Heart right ventricle (tissue), 16 donors: Measurements from ENCODE around the gene ZFP64. TPM values are rescaled to one million over a fixed set of nuclear protein-coding genes. Genes with fewer than 3 reads are reported as not detected.

Source experiments
- ATAC-seq, 8 donors: fragments of 200-7000 bp; cut with Tn5 transposase; one replicate each; pipeline ENCODE4 v1.9.1; 2020; ENCODE audit warnings: mild to moderate bottlenecking in 8 of 8, moderate library complexity in 8 of 8, moderate number of reproducible peaks in 1 of 8
- DNase-seq, 2 donors: peaks; one replicate each; pipeline ENCODE4 v3.0.0-alpha.2; 2020
- H3K27ac ChIP-seq, 10 donors: fragments of 200-600 bp; sonication (generic) in 2 of 10; one replicate each; pipeline versions ENCODE4 v1.5.0 to v1.8.0; 2020 to 2022; ENCODE audit warnings: mild to moderate bottlenecking in 3 of 10
- H3K27me3 ChIP-seq, 7 donors: fragments of 200-600 bp; one replicate each; pipeline ENCODE4 v1.8.0; 2021 to 2022; ENCODE audit warnings: mild to moderate bottlenecking in 2 of 7
- H3K36me3 ChIP-seq, 9 donors: fragments of 200-600 bp; sonication (generic) in 1 of 9; one replicate each; pipeline versions ENCODE4 v1.5.0 to v1.8.0; 2020 to 2022; ENCODE audit warnings: mild to moderate bottlenecking in 2 of 9
- H3K4me1 ChIP-seq, 9 donors: fragments of 200-600 bp; sonication (generic) in 1 of 9; one replicate each; pipeline versions ENCODE4 v1.5.0 to v1.8.0; 2020 to 2022; ENCODE audit warnings: mild to moderate bottlenecking in 4 of 9
- H3K4me3 ChIP-seq, 10 donors: fragments of 200-600 bp; sonication (generic) in 2 of 10; one replicate each; pipeline versions ENCODE4 v1.5.0 to v1.8.0; 2020 to 2022; ENCODE audit warnings: mild to moderate bottlenecking in 7 of 10, moderate library complexity in 2 of 10
- H3K9me3 ChIP-seq, 11 donors: fragments of 200-600 bp in 10 of 11; sonication (generic) in 2 of 11; one replicate each; pipeline versions ENCODE4 v1.5.0 to v1.8.0; 2013 to 2022; ENCODE audit warnings: mild to moderate bottlenecking in 2 of 11, control low read depth in 1 of 11, moderate library complexity in 1 of 11
- WGBS, 2 donors: extraction: QIAGEN DNeasy Blood & Tissue Kit; methylation state at CpG; one replicate each; pipeline ENCODE4 v1.1.7; 2013; ENCODE audit warnings: inconsistent platforms in 1 of 2; 5-methylcytosine and 5-hydroxymethylcytosine counted together
- intact Hi-C, 10 donors: fragments of 100-400 bp; cut with DNase I; formaldehyde crosslinking; loops; one replicate each; pipeline versions ENCODE4 v1.11.1 to v1.14.2; 2022
- long read RNA-seq, 3 donors: library from polyadenylated mRNA; unstranded; transcript quantifications; one replicate each; pipeline ENCODE4 v2.0.0, GENCODE V29; 2020 to 2021
- polyA plus RNA-seq, 2 donors: library from polyadenylated mRNA; stranded (reverse); fragments of 200-250 nt; gene quantifications; one replicate each; pipeline ENCODE4 v1.2.3, GENCODE V29; 2013
- total RNA-seq, 10 donors: library from RNA; stranded (reverse); fragmentation: NEBNext Ultra II Directional in 3 of 10; extraction: Animal tissue kit (Norgen Biotek cat#: 25700) in 3 of 10; gene quantifications; one replicate each; pipeline versions ENCODE4 v1.2.1 to v1.2.4, GENCODE V29; 2021 to 2023
- TF ChIP-seq, protein P1 (sequence below), 9 donors: fragments of 200-600 bp; sonication (generic) in 2 of 9; IDR thresholded peaks; one replicate each; pipeline versions ENCODE4 v1.5.0 to v1.8.0; 2021 to 2022; ENCODE audit warnings: antibody characterized with exemption in 9 of 9, mild to moderate bottlenecking in 5 of 9, moderate library complexity in 1 of 9
- donor health status: Arrhythmogenic right ventricular cardiomyopathy.
- donor health status: ischemic (EF 13 %, LVEDD 7.1; RV severe dilation, severe dysfunction).
- donor health status: healthy with polysubstance abuse.
- donor health status: DM: no; HTN: yes; CAD: no.
- donor health status: DM: no; HTN: no; CAD: no.
- donor health status: ischemic (EF 25% LVEDD 6.9; RV normal size, moderate dysfunction).
- donor health status: ischemic (EF 25% LVEDD 5.7; RV mildly dilated, moderate dysfunction).
- donor health status: healthy.
- donor health status: DM: yes; HTN: yes; CAD: no.
- donor health status: Ischemic cardiomyopathy.
- donor health status: ischemic (EF 35%, LVEDD 5.7; RV mildly dilated, moderate dysfunction).
- donor health status: nonischemic (EF 11% LVEDD 7.7; RV severe dilation, severe dysfunction).
- donor health status: DM: yes; HTN: yes; CAD: no.
- donor health status: PGD.
- donor health status: ischemic (EF 29% LVEDD 5.4; RV normal size, mild dysfunction).
- donor health status: nonischemic (EF 23%, LVEDD 6.1; RV moderate dilation, normal function).

ZFP64 gene
- total RNA-seq (10 to 100 TPM in 2 of 10 donors, 1 to 10 TPM in 8; 6.5 to 10.6 (median 8.4) TPM), polyA plus RNA-seq (1 to 10 TPM; 2.0 to 3.6 TPM)
- long read RNA-seq, donor 1, transcript ZFP64-201 (6 exons, 3,264 nt), result major isoform, 5 of 10 reads
- long read RNA-seq, donor 1, partial matches to known transcripts, result 1 of 10 reads
- long read RNA-seq, donor 1, other reads (novel, unspliced or antisense), result 3 of 10 reads
- long read RNA-seq, donor 2, transcript ZFP64-201 (6 exons, 3,264 nt), result major isoform, 6 of 17 reads
- long read RNA-seq, donor 2, partial matches to known transcripts, result 3 of 17 reads
- long read RNA-seq, donor 2, other reads (novel, unspliced or antisense), result 6 of 17 reads
- long read RNA-seq, donor 3, partial matches to known transcripts, result 9 of 16 reads
- long read RNA-seq, donor 3, other reads (novel, unspliced or antisense), result 2 of 16 reads

DNA sequence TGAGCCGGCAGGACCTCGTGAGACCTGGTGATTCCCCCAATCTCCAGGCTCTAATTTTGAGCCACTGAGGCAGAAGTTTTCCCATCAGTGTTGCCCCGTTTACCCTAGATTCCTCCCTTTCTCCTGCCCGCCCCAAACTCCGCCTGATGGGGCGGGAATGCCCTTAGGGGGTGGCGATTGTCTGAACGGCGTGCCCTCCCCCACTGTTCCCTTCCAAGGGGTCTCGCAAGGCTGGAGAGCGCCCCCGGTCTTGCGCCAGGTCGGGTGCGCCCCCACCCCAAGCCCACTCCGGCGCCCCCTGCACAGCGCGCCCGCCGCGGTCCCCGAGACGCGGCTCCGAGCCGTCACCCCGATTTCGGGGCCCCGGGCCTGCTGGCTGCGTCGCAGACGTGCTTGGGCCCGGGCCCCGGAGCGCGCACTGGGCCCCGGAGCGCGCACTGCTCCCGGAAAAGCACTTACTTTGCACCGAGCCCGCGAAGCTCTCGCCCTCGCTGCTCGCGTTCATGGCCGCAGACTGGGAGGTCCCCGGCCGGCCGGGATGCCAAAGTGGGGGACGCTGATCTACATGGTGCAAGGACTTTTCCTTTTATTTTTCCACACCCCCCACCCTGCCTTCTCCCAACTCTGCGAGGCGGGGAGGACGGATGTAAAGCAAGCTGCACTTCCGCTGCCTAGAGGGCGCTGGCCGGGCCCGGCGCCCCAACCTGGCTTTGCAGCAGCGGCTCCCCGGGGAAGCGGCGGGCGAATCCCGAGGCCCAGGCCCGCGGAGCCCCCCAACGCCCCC is at the start of gene ZFP64:
TSS of gene ZFP64 (minus strand) at position 648 of the 784 bp plus-strand sequence. CDS start at position 505, 143 bp downstream.
- Histone ChIP-seq H3K27ac (peak within 1 kb of the TSS; percentile 86 to 96 (median 94)), H3K27me3 (no peaks in the 10 kb centered on the region), H3K4me1 (peaks cover 0 to 24% (median 16%) of the 10 kb centered on the region in 9 donors), H3K36me3 (peaks cover 0 to 8% (median 5%) of the 10 kb centered on the region in 9 donors), H3K4me3 (peak within 1 kb of the TSS; percentile 73 to 98 (median 90)), H3K9me3 (no peaks in the 10 kb centered on the region)
- peak; percentile 78 for DNase-seq
- 0 to 1% methylated on average over 70 of the region's 70 CpGs for WGBS, 2 donors
- intact Hi-C loops, result no loop called here
- TF ChIP-seq, protein P1, sequence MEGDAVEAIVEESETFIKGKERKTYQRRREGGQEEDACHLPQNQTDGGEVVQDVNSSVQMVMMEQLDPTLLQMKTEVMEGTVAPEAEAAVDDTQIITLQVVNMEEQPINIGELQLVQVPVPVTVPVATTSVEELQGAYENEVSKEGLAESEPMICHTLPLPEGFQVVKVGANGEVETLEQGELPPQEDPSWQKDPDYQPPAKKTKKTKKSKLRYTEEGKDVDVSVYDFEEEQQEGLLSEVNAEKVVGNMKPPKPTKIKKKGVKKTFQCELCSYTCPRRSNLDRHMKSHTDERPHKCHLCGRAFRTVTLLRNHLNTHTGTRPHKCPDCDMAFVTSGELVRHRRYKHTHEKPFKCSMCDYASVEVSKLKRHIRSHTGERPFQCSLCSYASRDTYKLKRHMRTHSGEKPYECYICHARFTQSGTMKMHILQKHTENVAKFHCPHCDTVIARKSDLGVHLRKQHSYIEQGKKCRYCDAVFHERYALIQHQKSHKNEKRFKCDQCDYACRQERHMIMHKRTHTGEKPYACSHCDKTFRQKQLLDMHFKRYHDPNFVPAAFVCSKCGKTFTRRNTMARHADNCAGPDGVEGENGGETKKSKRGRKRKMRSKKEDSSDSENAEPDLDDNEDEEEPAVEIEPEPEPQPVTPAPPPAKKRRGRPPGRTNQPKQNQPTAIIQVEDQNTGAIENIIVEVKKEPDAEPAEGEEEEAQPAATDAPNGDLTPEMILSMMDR (IDR thresholded peaks at IDR 0.05), result peak; percentile 17 to 75 (median 52)
- peak; percentile 91 to 96 (median 93) for ATAC-seq

GRCh38 chr20:52240802-52241201 is 49.2 kb upstream of the ZFP64 start:
- WGBS, 2 donors, result 76 to 87% methylated on average over 1 of the region's 1 CpG
- intact Hi-C loops, result loop anchor here in 5 of 10 donors (5.0 to 10.0 kb wide), 5 partner anchors 134 to 1306 kb away; no protein-coding TSS in a partner anchor

DNA sequence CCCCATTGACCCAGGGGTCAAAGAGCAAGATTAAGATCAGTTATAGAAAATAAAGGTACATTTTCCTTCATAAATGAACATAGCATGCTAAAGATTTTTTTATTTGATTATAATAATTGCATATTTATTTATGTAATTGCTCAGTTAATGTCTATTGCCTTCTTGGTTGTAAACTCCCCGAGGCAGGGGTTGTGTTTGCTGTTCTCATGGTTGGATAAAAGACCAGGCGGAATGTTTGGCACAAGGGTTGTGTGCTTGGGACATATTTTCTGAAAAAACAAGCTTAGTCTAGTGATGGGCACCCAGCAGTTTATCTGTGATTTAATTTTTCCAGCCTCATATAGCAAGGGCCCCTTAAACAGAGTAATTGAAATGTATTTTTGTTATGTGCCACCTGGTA is 47.5 kb upstream of the ZFP64 start:
- Histone ChIP-seq H3K9me3 (no peaks in the 10 kb centered on the region), H3K36me3 (no peaks in the 10 kb centered on the region), H3K27me3 (peaks cover 0 to 18% (median 4%) of the 10 kb centered on the region in 7 donors), H3K4me3 (no peak overlapping the region), H3K27ac (no peak overlapping the region), H3K4me1 (no peaks in the 10 kb centered on the region)
- no peak for DNase-seq
- no peak for ATAC-seq
- TF ChIP-seq, protein P1 (IDR thresholded peaks at IDR 0.05), result no peak
- WGBS, 2 donors, result 88 to 91% methylated on average over 2 of the region's 2 CpGs
- intact Hi-C loops, result no loop called here

More at GRCh38 chr20:52240802-52241201, 49.2 kb upstream of the ZFP64 start:
- Histone ChIP-seq H3K9me3 (no peaks in the 10 kb centered on the region), H3K27ac (no peak overlapping the region), H3K4me1 (no peaks in the 10 kb centered on the region), H3K36me3 (no peaks in the 10 kb centered on the region), H3K27me3 (peaks cover 0 to 18% (median 4%) of the 10 kb centered on the region in 7 donors), H3K4me3 (no peak overlapping the region)
- DNase-seq (no peak), ATAC-seq (no peak)
- TF ChIP-seq, protein P1 (IDR thresholded peaks at IDR 0.05), result no peak

DNA sequence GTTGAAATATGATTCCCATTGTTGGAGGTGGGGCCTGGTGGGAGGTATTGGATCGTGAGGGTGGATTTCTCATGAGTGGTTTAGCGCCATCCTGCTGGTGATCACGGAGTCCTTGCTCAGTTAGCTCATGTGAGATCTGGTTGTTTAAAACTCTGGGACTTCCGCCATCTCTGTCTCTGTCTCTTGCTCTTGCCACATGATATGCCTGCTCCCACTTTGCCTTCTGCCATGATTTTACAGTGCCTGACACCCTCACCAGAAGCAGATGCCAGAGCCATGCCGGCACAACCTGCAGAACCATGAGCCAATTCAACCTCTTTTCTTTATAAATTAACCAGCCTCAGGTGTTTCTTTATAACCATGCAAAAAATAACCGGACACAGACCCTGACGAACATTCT is 44.7 kb upstream of the ZFP64 start:
- Histone ChIP-seq H3K27ac (no peak overlapping the region), H3K4me3 (no peak overlapping the region), H3K4me1 (no peaks in the 10 kb centered on the region), H3K9me3 (no peaks in the 10 kb centered on the region), H3K27me3 (peaks cover 0 to 18% (median 0%) of the 10 kb centered on the region in 7 donors), H3K36me3 (no peaks in the 10 kb centered on the region)
- 93 to 94% methylated on average over 7 of the region's 7 CpGs for WGBS, 2 donors
- no peak for DNase-seq
- intact Hi-C loops, result no loop called here
- TF ChIP-seq, protein P1 (IDR thresholded peaks at IDR 0.05), result no peak
- no peak for ATAC-seq
